Activated CD8-positive, alpha-beta T cell treated with anti-CD3 and anti-CD28 coated beads for 36 hours (primary cell): Measurements from ENCODE around the gene ULK3. TPM values are rescaled to one million over a fixed set of nuclear protein-coding genes. Genes with fewer than 3 reads are reported as not detected.

Source experiments
- ATAC-seq: fragments of 200-7000 bp; cut with Tn5 transposase; one replicate; pipeline ENCODE4 v1.10.0; 2021; ENCODE audit warnings: mild to moderate bottlenecking, moderate library complexity
- CTCF ChIA-PET: fragments of 350-600 bp; sonication (Branson Sonifier 250); formaldehyde crosslinking; loops from one replicate; lab custom pipeline; 2021; ENCODE audit warnings: antibody characterized with exemption; lab: Charles Lee
- POLR2A ChIA-PET: fragments of 350-600 bp; sonication (Branson Sonifier 250); formaldehyde crosslinking; loops from one replicate; lab custom pipeline; 2021; ENCODE audit warnings: antibody characterized with exemption; lab: Charles Lee
- DNase-seq: peaks from one replicate; pipeline ENCODE4 v3.0.0-alpha.2; 2020
- H3K27ac Mint-ChIP-seq: one replicate; pipeline ENCODE4 v1.8.0; 2021; ENCODE audit warnings: mild to moderate bottlenecking, mixed read lengths
- H3K27me3 Mint-ChIP-seq: one replicate; pipeline ENCODE4 v1.8.0; 2021; ENCODE audit warnings: mixed read lengths
- H3K36me3 Mint-ChIP-seq: one replicate; pipeline ENCODE4 v1.8.0; 2021; ENCODE audit warnings: low read depth, mixed read lengths
- H3K4me1 Mint-ChIP-seq: one replicate; pipeline ENCODE4 v1.8.0; 2021; ENCODE audit warnings: low read depth, mixed read lengths
- H3K4me3 Mint-ChIP-seq: one replicate; pipeline ENCODE4 v1.8.0; 2021; ENCODE audit warnings: mild to moderate bottlenecking, moderate library complexity, mixed read lengths
- H3K9me3 Mint-ChIP-seq: one replicate; pipeline ENCODE4 v1.8.0; 2021; ENCODE audit warnings: mixed read lengths
- intact Hi-C: fragments of 100-400 bp; cut with micrococcal nuclease; formaldehyde crosslinking; loops from one replicate; pipeline ENCODE4 v1.10.0; 2022
- total RNA-seq, 2 experiments: library from RNA; stranded (reverse); gene quantifications; one replicate each; pipeline ENCODE4 v1.2.3, GENCODE V29; 2021
- TF ChIP-seq, protein P1 (sequence below): fragments of 200-600 bp; IDR thresholded peaks from one replicate; pipeline ENCODE4 v1.8.0; 2022; ENCODE audit warnings: antibody characterized with exemption, mild to moderate bottlenecking

ULK3 gene
- total RNA-seq, 2 experiments from 2014 or later = 45.9 to 49.3 TPM

DNA sequence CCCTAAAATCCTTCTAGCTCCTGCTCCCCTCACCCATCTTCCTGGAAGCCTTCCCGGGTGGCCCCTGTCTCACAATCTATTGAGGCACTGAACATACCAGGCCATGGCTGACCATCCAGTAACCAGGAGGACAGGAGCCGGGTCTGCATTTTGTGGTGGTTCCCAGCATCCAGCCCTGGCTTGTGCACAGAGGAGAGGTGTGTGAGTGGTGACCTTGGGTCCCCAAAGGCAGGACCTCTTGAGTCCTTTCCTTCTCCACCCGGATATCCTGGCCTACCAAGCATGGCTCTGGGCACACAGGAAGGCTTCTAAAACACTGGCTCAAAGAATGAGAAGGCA is 53.2 kb downstream of the ULK3 start:
- peaks cover 62% of the 10 kb centered on the region for H3K36me3 Mint-ChIP-seq
- peak overlapping the region; percentile 98 for H3K27ac Mint-ChIP-seq
- ATAC-seq (no peak), DNase-seq (no peak)
- ChIA-PET CTCF (interaction anchor here (0.8 to 30.3 kb wide), 4 partner anchors 1 to 155 kb away, joined by 3 to 1327 read pairs (median 668); partner anchors contain the start of gene CSK), POLR2A (interaction anchor here (1.0 to 16.0 kb wide), 3 partner anchors 10 to 14 kb away, joined by 3 to 410 read pairs (median 8); partner anchors contain the start of gene CSK)
- peaks cover 72% of the 10 kb centered on the region for H3K4me1 Mint-ChIP-seq
- H3K27me3 Mint-ChIP-seq = no peaks in the 10 kb centered on the region
- TF ChIP-seq, protein P1, sequence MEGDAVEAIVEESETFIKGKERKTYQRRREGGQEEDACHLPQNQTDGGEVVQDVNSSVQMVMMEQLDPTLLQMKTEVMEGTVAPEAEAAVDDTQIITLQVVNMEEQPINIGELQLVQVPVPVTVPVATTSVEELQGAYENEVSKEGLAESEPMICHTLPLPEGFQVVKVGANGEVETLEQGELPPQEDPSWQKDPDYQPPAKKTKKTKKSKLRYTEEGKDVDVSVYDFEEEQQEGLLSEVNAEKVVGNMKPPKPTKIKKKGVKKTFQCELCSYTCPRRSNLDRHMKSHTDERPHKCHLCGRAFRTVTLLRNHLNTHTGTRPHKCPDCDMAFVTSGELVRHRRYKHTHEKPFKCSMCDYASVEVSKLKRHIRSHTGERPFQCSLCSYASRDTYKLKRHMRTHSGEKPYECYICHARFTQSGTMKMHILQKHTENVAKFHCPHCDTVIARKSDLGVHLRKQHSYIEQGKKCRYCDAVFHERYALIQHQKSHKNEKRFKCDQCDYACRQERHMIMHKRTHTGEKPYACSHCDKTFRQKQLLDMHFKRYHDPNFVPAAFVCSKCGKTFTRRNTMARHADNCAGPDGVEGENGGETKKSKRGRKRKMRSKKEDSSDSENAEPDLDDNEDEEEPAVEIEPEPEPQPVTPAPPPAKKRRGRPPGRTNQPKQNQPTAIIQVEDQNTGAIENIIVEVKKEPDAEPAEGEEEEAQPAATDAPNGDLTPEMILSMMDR = no peak
- H3K4me3 Mint-ChIP-seq = peak overlapping the region; percentile 98
- no peaks in the 10 kb centered on the region for H3K9me3 Mint-ChIP-seq
- intact Hi-C loops = loop anchor here (5.0 kb wide), 1 partner anchor 387 kb away; no protein-coding TSS in a partner anchor

DNA sequence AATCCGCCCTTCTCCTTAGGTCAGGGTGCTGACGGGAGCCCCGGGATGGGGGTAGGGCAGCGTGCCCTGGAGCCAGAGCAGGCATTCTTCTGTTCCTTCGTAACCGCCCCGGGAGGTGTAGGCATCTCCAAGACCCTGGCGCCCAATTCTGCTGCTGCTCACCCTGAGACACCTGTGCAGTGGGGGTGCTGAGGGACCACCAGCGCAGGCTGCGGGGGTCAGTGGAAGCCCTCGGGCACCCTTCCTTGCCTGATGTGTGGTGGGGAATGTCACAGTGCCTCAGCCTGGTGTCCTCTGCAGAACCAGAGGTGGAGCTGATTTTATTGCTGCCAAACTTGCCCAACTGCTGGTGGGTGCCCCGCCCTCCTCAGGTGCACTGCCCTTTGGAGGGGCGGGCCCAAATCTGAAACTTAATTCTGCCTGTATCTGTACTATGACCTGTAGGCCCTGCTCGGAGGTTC is 53.8 kb downstream of the ULK3 start:
- peaks cover 65% of the 10 kb centered on the region for H3K36me3 Mint-ChIP-seq
- DNase-seq = peak; percentile 61
- TF ChIP-seq, protein P1 = no peak

DNA sequence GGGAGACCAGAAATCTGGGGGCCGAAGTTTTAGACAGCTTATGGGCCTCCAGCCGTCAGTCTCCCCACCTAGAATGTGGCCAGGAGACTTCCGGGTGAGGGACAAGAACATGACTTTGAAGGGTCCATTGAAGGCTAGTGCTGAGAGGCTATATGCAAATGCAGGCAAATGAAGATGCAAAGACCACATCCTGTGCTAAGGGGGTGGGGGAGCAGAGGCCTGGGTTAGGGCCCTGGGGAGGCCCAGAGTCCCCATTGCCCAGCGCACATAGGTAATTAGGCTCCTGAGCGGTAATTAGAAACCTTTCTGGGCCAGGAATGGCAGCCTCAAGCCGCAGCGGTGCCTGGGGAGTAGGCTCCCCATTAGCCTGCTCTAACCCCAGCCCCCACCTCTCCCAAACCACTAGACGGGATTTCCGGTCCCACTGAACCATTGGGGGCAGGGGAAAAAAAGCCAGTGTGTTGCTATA is 54.2 kb downstream of the ULK3 start:
- TF ChIP-seq, protein P1 = no peak
- intact Hi-C loops = loop anchor here (5.0 kb wide), 1 partner anchor 386 kb away; no protein-coding TSS in a partner anchor
- H3K27ac Mint-ChIP-seq = peak overlapping the region; percentile 98
- DNase-seq = peak; percentile 87
- peaks cover 65% of the 10 kb centered on the region for H3K4me1 Mint-ChIP-seq
- ChIA-PET CTCF (interaction anchor here (0.9 to 30.3 kb wide), 10 partner anchors 0 to 413 kb away, joined by 3 to 1327 read pairs (median 6); partner anchors contain the start of genes C15orf39, CSK and MPI), POLR2A (interaction anchor here (1.0 to 21.2 kb wide), 7 partner anchors 2 to 246 kb away, joined by 3 to 410 read pairs (median 10); partner anchors contain the start of gene CSK)
- H3K9me3 Mint-ChIP-seq = no peaks in the 10 kb centered on the region
- H3K4me3 Mint-ChIP-seq = peak overlapping the region; percentile 98
- peaks cover 69% of the 10 kb centered on the region for H3K36me3 Mint-ChIP-seq
- peak; percentile 28 for ATAC-seq
- H3K27me3 Mint-ChIP-seq = no peaks in the 10 kb centered on the region

More for the DNA sequence above, 53.8 kb downstream of the ULK3 start:
- no peak for ATAC-seq
- ChIA-PET POLR2A (interaction anchor here (1.0 to 21.2 kb wide), 5 partner anchors 2 to 157 kb away, joined by 3 to 410 read pairs (median 20); partner anchors contain the start of gene CSK), CTCF (interaction anchor here (25.9 to 30.3 kb wide), 2 partner anchors 1 to 12 kb away, joined by 1327 read pairs; partner anchors contain the start of gene CSK)
- Mint-ChIP-seq H3K27me3 (no peaks in the 10 kb centered on the region), H3K4me3 (peak overlapping the region; percentile 98), H3K9me3 (no peaks in the 10 kb centered on the region), H3K4me1 (peaks cover 67% of the 10 kb centered on the region), H3K27ac (peak overlapping the region; percentile 98)
- intact Hi-C loops = loop anchor here (5.0 kb wide), 1 partner anchor 387 kb away; no protein-coding TSS in a partner anchor

DNA sequence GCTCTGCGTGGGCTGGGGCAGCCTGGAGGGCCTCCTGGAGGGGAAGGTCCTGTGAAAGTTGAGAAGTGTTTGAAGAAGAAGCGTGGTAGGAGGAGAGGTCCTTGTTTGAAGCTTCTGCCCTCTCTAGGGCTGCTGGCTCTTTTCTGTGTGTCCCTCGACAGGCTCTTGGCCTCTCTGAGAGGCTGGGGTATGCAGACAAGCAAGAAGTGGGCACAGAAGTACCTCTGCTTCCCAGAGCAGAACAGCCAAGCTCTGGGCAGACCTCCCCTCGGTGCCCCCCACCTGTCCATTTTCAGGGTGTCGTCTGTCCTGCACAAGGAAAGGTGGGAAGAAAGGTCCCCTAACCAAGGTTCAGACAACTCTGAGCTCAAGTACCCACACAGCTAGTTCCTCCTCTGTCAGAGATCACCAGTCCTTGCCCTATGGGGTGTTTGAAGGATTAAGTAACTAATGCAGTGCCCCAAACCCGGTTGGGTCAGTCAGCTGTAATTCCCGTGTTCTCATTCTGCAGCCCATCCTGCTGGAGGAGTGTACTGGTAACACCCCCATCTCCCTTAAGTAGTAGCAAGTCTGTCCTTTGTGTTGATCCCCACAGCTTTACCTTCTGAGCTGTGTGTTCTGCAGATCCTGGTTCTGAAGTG is 54.8 kb downstream of the ULK3 start:
- intact Hi-C loops = loop anchor here (5.0 kb wide), 1 partner anchor 386 kb away; no protein-coding TSS in a partner anchor
- ChIA-PET CTCF (interaction anchor here (0.9 to 30.3 kb wide), 13 partner anchors 0 to 414 kb away, joined by 3 to 1327 read pairs (median 5); partner anchors contain the start of genes C15orf39, CSK and MPI), POLR2A (interaction anchor here (1.0 to 21.2 kb wide), 9 partner anchors 3 to 246 kb away, joined by 3 to 410 read pairs (median 5); partner anchors contain the start of gene CSK)
- Mint-ChIP-seq H3K9me3 (no peaks in the 10 kb centered on the region), H3K36me3 (peaks cover 74% of the 10 kb centered on the region), H3K27ac (peak overlapping the region; percentile 98), H3K4me3 (peak overlapping the region; percentile 98), H3K27me3 (no peaks in the 10 kb centered on the region), H3K4me1 (peaks cover 60% of the 10 kb centered on the region)
- TF ChIP-seq, protein P1 = no peak
- DNase-seq (no peak), ATAC-seq (no peak)
